D341Med (cell line): ENCODE data around the gene GRIK2.
A peak's percentile ranks its signal among the peaks of the same experiment; 100 is the strongest.
"Not testable (repeated sequence)": the region's sequence is repeated elsewhere in the genome, so short reads cannot be mapped to it uniquely, and the experiment has no call there.

Experiments used
- DNase-seq: peaks from one replicate; pipeline ENCODE4 v3.0.0; 2012; ENCODE audit warnings: low spot score

GRIK2 gene

GRCh38 chr6:101393251-101393828 is at the start of gene GRIK2:
GRIK2 (plus strand) TSS chr6:101393708.
- peak; percentile 85 for DNase-seq

- DNase-seq, result no peak
Observed at GRCh38 chr6:101344885-101345284, 48.6 kb upstream of the GRIK2 start.

- no peak for DNase-seq
Observed at GRCh38 chr6:101348816-101349215, 44.7 kb upstream of the GRIK2 start.

- not testable (repeated sequence) for DNase-seq
Observed at GRCh38 chr6:101350631-101351030, 42.9 kb upstream of the GRIK2 start.

- DNase-seq, result no peak
Observed at GRCh38 chr6:101351173-101351572, 42.3 kb upstream of the GRIK2 start.

GRCh38 chr6:101352316-101352715 is 41.2 kb upstream of the GRIK2 start:
- DNase-seq, result no peak

- DNase-seq, result no peak
Observed at GRCh38 chr6:101365181-101365580, 28.3 kb upstream of the GRIK2 start.

GRCh38 chr6:101379926-101380325 is 13.6 kb upstream of the GRIK2 start:
- DNase-seq, result no peak

GRCh38 chr6:101380897-101381630 is 12.4 kb upstream of the GRIK2 start:
- no peak for DNase-seq

- DNase-seq, result not testable (repeated sequence)
Observed at GRCh38 chr6:101383747-101384146, 9.8 kb upstream of the GRIK2 start.

- no peak for DNase-seq
Observed at GRCh38 chr6:101386982-101387381, 6.5 kb upstream of the GRIK2 start.

- DNase-seq, result no peak
Observed at GRCh38 chr6:101391772-101392585, 1.5 kb upstream of the GRIK2 start.

- DNase-seq, result no peak
Observed at GRCh38 chr6:101392586-101393230, 800 bp upstream of the GRIK2 start.

- no peak for DNase-seq
Observed at GRCh38 chr6:101393829-101394251, 332 bp downstream of the GRIK2 start.

GRCh38 chr6:101394936-101395335 is 1.4 kb downstream of the GRIK2 start:
- DNase-seq, result no peak

GRCh38 chr6:101395345-101395744 is 1.8 kb downstream of the GRIK2 start:
- DNase-seq, result no peak

GRCh38 chr6:101396548-101397173 is 3.2 kb downstream of the GRIK2 start:
- no peak for DNase-seq

GRCh38 chr6:101397199-101397598 is 3.7 kb downstream of the GRIK2 start:
- no peak for DNase-seq

GRCh38 chr6:101398716-101399615 is 5.5 kb downstream of the GRIK2 start:
- no peak for DNase-seq

GRCh38 chr6:101399616-101400162 is 6.2 kb downstream of the GRIK2 start:
- DNase-seq, result no peak
